NB4 (cell line): ENCODE results near the gene ZNF530.

Source experiments
- CTCF ChIP-seq: IDR thresholded peaks from one replicate; pipeline ENCODE4 v1.5.1; 2012; ENCODE audit warnings: low read depth, low read length
- MYC ChIP-seq: IDR thresholded peaks from 2 replicates; pipeline ENCODE4 v1.6.1; 2011; ENCODE audit warnings: low read depth, low read length
- POLR2A ChIP-seq: IDR thresholded peaks from 2 replicates; pipeline ENCODE4 v1.6.1; 2011; ENCODE audit warnings: mild to moderate bottlenecking; ENCODE audit not compliant: insufficient read length; ENCODE audit errors: extremely low read depth
- TF ChIP-seq, protein P1 (sequence below): IDR thresholded peaks from 2 replicates; pipeline ENCODE4 v1.6.1; 2011; ENCODE audit warnings: low read depth, low read length

DNA sequence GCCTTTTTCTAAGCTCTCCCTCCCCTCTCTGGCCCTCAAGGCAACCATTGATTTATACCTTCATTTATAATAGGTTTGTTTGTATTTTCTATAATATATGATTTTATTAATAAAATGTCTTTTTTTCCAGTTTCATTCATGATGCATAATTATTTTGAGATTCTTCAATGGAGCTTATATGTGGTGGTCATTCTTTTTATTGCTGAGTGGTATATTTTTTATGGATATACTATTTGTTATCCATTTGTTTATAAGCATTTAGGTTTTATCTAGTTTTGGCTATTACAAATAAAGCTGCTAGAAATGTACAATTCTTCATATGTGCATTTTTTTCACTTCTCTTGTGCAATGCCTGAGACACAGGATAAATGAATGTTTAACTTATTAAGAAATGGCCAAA, 44.0 kb downstream of the ZNF530 start:
- TF ChIP-seq, protein P1, sequence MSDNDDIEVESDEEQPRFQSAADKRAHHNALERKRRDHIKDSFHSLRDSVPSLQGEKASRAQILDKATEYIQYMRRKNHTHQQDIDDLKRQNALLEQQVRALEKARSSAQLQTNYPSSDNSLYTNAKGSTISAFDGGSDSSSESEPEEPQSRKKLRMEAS, result no peak
- TF ChIP-seq CTCF (no peak), POLR2A (no peak), MYC (no peak)
